Measurements from ENCODE around the gene UBLCP1.
A peak's percentile ranks its signal among the peaks of the same experiment; 100 is the strongest.
"Not testable (repeated sequence)": the region's sequence is repeated elsewhere in the genome, so short reads cannot be mapped to it uniquely, and the experiment has no call there.

Gene UBLCP1

DNA sequence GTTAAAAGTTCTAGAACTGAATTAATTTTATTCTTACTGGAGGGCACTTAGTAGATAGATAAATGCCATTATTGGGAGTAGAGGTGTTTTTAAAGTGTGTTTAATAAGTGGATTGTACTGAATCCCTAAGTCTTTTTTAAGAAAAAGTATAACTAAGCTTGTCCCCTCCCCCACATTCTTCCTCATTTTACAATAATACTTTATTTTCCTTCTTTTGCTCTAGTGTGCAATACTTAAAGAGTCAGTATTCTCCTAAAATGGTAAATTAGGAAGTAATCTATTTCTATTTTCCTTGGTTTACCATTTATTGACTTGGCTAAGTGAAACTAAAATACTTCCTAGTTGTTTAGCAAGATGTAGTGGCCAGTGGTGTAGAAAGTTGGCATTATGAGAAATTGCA, 11.6 kb downstream of the UBLCP1 start:
- no peaks in the 10 kb centered on the region for H3K27me3 ChIP-seq (ENCODE audit: insufficient read depth, low read length)
- peak overlapping the region; percentile 42; the same call in 1 of the 2 replicates for H3K4me3 ChIP-seq (ENCODE audit: low read depth, low read length)
- peaks cover 5% of the 10 kb centered on the region for H3K4me1 ChIP-seq (ENCODE audit: control insufficient read depth, insufficient read depth, low read length, unreplicated experiment)
- no peak overlapping the region for H3K27ac ChIP-seq (ENCODE audit: low read depth, low read length)
- peaks cover 5% of the 10 kb centered on the region; the same call in 1 of the 2 replicates for H3K36me3 ChIP-seq (ENCODE audit: insufficient read depth, low read length)
- H2AFZ ChIP-seq (ENCODE audit: low read length, unreplicated experiment) = no peak overlapping the region
- no peaks in the 10 kb centered on the region for H3K79me2 ChIP-seq (ENCODE audit: control insufficient read depth, insufficient read depth, low read length, unreplicated experiment)

DNA sequence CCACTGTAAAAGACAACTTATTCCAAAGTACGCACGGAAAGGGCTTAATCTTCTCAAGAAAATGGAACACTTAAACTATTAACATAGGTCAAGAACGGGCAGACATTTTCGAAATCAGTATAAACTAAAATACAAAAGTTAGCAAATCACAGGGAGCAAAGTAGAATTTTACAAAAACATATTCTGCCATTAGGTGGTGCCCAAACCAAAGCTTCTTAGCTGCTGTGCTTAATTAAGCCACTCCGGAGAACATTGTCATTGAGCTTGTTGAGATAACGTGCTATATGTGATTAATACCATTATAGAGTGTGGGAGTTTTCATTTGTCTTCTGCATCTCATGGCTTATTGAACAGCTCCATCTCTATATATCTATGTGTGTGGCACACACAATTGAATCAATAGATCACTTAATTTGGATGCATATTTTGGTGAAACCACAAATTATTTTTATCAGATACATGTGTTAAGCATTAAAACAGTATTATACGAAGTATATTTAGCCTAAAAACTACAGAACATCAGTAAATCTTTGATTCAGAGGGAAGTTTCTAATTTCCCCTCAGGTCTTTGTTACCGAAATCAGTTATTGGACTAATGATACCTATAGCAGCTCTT, 23.4 kb downstream of the UBLCP1 start:
- Histone ChIP-seq H3K4me3 (ENCODE audit: low read depth, low read length) (no peak overlapping the region), H3K27ac (ENCODE audit: low read depth, low read length) (no peak overlapping the region), H2AFZ (ENCODE audit: low read length, unreplicated experiment) (no peak overlapping the region), H3K27me3 (ENCODE audit: insufficient read depth, low read length) (no peaks in the 10 kb centered on the region), H3K4me1 (ENCODE audit: control insufficient read depth, insufficient read depth, low read length, unreplicated experiment) (no peaks in the 10 kb centered on the region), H3K79me2 (ENCODE audit: control insufficient read depth, insufficient read depth, low read length, unreplicated experiment) (no peaks in the 10 kb centered on the region), H3K36me3 (ENCODE audit: insufficient read depth, low read length) (no peaks in the 10 kb centered on the region)

DNA sequence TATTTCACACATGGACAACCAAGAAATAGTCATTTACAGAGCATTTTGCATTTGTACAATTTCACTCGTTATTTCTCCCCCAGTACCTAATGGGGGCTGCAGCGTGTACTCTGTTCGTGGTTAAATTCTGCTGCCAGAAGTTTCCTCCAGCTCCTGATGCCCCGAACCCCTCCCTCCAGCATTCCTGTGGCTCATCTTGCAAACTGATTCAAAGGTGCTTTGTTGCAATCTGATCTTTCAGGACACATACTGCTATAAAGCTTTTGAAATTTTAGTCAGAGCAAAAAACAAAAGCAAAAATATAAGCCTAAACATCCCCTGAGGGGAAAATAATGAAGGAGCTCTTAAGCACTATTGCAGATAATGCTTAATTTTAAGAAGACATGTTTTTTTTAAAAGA, 27.7 kb downstream of the UBLCP1 start:
- H2AFZ ChIP-seq (ENCODE audit: low read length, unreplicated experiment) = no peak overlapping the region
- H3K36me3 ChIP-seq (ENCODE audit: insufficient read depth, low read length) = no peaks in the 10 kb centered on the region
- H3K4me3 ChIP-seq (ENCODE audit: low read depth, low read length) = no peak overlapping the region
- H3K4me1 ChIP-seq (ENCODE audit: control insufficient read depth, insufficient read depth, low read length, unreplicated experiment) = no peaks in the 10 kb centered on the region
- no peaks in the 10 kb centered on the region for H3K27me3 ChIP-seq (ENCODE audit: insufficient read depth, low read length)
- H3K79me2 ChIP-seq (ENCODE audit: control insufficient read depth, insufficient read depth, low read length, unreplicated experiment) = no peaks in the 10 kb centered on the region
- H3K27ac ChIP-seq (ENCODE audit: low read depth, low read length) = no peak overlapping the region

DNA sequence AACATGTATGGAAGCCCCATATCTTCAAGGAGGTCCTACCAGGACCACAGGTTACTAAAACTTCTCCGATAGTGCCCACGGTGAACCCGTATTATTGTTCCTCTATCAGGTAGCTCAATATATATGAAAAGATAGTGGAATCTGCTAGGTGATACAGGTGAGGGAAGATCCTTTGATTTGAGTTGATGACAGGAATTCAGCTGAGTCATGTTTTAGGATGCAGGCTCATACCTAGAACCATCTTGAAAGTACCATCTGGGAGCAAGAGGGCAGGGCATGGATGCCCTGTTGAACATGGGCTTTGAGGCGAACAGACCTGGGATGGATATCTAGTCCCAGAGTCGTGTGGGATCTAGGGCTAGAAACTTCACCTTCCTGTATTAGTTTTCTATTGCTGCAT, 31.8 kb downstream of the UBLCP1 start:
- Histone ChIP-seq H3K36me3 (ENCODE audit: insufficient read depth, low read length) (no peaks in the 10 kb centered on the region), H3K4me1 (ENCODE audit: control insufficient read depth, insufficient read depth, low read length, unreplicated experiment) (no peaks in the 10 kb centered on the region), H3K4me3 (ENCODE audit: low read depth, low read length) (no peak overlapping the region), H2AFZ (ENCODE audit: low read length, unreplicated experiment) (no peak overlapping the region), H3K27ac (ENCODE audit: low read depth, low read length) (no peak overlapping the region), H3K27me3 (ENCODE audit: insufficient read depth, low read length) (no peaks in the 10 kb centered on the region), H3K79me2 (ENCODE audit: control insufficient read depth, insufficient read depth, low read length, unreplicated experiment) (no peaks in the 10 kb centered on the region)

DNA sequence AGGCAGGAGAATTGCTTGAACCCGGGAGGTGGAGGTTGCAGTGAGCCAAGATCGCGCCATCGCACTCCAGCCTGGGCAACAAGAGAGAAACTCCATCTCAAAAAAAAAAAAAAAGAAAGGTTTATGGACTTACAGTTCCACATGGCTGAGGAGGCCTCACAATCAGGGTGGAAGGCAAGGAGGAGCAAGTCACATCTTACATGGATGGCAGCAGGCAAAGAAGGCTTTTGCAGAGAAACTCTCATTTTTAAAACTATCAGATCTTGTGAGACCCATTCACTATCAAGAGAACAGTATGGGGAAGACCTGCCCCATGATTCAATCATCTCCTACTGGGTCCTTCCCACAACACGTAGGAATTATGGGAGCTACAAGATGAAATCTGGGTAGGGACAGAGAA, 34.2 kb downstream of the UBLCP1 start:
- H3K4me1 ChIP-seq (ENCODE audit: control insufficient read depth, insufficient read depth, low read length, unreplicated experiment); H3K27me3 ChIP-seq (ENCODE audit: insufficient read depth, low read length); H3K27ac ChIP-seq (ENCODE audit: low read depth, low read length); H2AFZ ChIP-seq (ENCODE audit: low read length, unreplicated experiment); H3K4me3 ChIP-seq (ENCODE audit: low read depth, low read length); H3K36me3 ChIP-seq (ENCODE audit: insufficient read depth, low read length); H3K79me2 ChIP-seq (ENCODE audit: control insufficient read depth, insufficient read depth, low read length, unreplicated experiment): not testable (repeated sequence)

DNA sequence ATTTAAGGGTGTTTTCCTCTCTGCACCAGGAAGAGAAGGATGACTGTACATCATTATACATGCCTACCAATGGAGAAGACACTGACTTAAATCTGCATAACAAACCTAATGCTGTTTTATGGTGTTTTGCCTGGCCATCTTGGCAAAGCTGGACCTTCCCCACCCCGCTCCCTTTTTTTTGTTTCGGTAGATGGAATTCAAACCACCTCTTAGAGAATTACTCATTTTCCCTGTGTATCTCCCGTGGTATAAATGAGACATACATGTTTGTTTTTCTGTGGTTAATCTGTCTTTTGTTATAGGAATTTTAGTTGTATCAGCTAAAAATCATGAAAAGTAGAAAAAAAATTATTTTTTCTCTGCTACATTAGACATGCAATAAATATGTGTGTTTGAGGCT, 38.4 kb downstream of the UBLCP1 start:
- H3K4me3 ChIP-seq (ENCODE audit: low read depth, low read length) = no peak overlapping the region
- no peaks in the 10 kb centered on the region for H3K36me3 ChIP-seq (ENCODE audit: insufficient read depth, low read length)
- H3K4me1 ChIP-seq (ENCODE audit: control insufficient read depth, insufficient read depth, low read length, unreplicated experiment) = peaks cover 3% of the 10 kb centered on the region
- no peak overlapping the region for H2AFZ ChIP-seq (ENCODE audit: low read length, unreplicated experiment)
- no peaks in the 10 kb centered on the region for H3K79me2 ChIP-seq (ENCODE audit: control insufficient read depth, insufficient read depth, low read length, unreplicated experiment)
- no peaks in the 10 kb centered on the region for H3K27me3 ChIP-seq (ENCODE audit: insufficient read depth, low read length)
- H3K27ac ChIP-seq (ENCODE audit: low read depth, low read length) = no peak overlapping the region

DNA sequence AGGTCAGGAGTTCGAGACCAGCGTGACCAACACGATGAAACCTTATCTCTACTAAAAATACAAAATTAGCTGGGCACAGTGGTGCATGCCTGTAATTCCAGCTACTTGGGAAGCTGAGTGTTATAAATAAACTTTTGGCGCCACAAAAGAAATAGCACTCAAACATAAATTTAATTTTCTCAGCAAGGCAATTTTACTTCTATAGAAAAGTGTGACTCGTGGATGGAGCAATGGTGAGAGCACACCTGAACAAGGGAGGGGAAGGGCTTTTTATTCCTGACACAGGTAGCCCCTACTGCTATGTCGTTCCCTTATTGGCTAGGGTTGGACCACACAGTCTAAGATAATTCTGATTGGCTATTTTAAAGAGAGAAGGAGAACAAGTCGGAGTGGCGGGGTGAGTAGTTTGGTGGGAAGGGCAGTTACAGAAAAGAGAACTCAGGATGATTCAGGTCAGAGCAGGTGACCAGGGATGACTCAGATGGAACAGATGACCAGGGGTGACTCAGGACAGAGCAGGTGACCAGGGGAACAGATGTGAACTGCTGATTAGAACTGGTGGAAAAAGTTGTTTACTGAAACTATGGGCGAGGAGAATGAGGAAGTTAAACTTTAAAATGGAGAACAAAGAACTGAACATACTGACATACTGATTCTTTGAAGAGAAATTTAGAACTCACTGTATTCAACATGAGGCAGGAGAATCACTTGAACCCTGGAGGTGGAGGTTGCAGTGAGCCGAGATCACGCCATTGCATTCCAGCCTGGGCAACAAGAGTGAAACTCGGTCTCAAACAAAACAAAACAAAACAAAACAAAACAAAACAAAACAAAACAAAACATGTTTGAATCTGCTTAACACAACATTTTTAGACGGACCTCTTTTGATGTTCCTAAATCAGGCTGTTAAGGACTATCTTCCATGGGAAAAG, 39.1 kb downstream of the UBLCP1 start:
- not testable (repeated sequence) for H2AFZ ChIP-seq (ENCODE audit: low read length, unreplicated experiment); H3K79me2 ChIP-seq (ENCODE audit: control insufficient read depth, insufficient read depth, low read length, unreplicated experiment); H3K27ac ChIP-seq (ENCODE audit: low read depth, low read length); H3K4me1 ChIP-seq (ENCODE audit: control insufficient read depth, insufficient read depth, low read length, unreplicated experiment); H3K4me3 ChIP-seq (ENCODE audit: low read depth, low read length); H3K27me3 ChIP-seq (ENCODE audit: insufficient read depth, low read length); H3K36me3 ChIP-seq (ENCODE audit: insufficient read depth, low read length)

DNA sequence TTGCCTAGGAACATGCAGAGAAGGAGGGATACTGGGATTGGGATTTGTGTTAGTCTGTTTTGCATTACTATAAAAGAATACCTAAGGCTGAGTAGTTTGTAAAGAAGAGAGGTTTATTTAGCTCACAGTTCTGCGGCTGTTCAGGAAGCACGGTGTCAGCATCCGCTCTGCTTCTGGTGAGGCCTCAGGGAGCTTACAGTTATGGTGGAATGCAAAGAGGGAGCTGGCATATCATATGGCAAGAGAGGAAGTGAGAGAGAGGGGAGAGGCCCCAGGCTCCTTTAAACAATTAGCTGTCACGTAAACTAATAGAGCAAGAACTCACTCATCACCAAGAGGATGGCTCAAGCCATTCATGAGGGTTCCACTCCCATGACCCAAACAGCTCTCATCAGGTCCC, 40.2 kb downstream of the UBLCP1 start:
- H2AFZ ChIP-seq (ENCODE audit: low read length, unreplicated experiment) = no peak overlapping the region
- no peaks in the 10 kb centered on the region for H3K27me3 ChIP-seq (ENCODE audit: insufficient read depth, low read length)
- H3K4me3 ChIP-seq (ENCODE audit: low read depth, low read length) = no peak overlapping the region
- H3K4me1 ChIP-seq (ENCODE audit: control insufficient read depth, insufficient read depth, low read length, unreplicated experiment) = peaks cover 3% of the 10 kb centered on the region
- no peaks in the 10 kb centered on the region for H3K36me3 ChIP-seq (ENCODE audit: insufficient read depth, low read length)
- no peaks in the 10 kb centered on the region for H3K79me2 ChIP-seq (ENCODE audit: control insufficient read depth, insufficient read depth, low read length, unreplicated experiment)
- no peak overlapping the region for H3K27ac ChIP-seq (ENCODE audit: low read depth, low read length)

DNA sequence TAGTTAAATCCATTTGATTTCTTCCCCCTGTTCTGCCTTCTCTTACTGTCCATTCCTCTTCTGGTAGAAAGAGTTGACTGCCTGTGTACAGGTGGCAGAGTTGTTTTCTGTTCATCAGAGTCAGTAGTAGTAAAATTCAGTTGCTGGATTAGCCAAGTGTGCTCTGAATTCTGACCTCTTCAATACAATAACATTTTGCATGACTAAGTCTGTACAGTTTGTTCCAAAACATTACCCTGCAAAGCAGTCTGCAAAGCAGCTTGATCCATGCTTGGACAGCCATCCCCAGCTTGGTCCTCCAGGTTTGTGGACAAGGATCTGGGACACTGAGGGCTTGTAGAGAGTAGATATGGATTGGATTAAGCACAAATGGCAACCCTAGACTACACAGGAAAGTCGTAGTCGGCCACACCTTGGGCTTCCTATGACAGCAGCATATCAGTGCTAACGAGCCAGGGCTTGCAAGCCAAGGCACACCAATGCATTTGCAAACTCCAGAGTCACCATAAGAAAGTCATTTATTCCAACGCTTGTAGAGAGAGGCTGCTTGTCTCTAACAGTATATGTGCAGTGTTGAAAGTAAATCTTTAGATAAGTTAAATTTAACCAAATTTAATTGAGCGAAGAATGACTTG, 42.0 kb downstream of the UBLCP1 start:
- peaks cover 13% of the 10 kb centered on the region for H3K27me3 ChIP-seq (ENCODE audit: insufficient read depth, low read length)

DNA sequence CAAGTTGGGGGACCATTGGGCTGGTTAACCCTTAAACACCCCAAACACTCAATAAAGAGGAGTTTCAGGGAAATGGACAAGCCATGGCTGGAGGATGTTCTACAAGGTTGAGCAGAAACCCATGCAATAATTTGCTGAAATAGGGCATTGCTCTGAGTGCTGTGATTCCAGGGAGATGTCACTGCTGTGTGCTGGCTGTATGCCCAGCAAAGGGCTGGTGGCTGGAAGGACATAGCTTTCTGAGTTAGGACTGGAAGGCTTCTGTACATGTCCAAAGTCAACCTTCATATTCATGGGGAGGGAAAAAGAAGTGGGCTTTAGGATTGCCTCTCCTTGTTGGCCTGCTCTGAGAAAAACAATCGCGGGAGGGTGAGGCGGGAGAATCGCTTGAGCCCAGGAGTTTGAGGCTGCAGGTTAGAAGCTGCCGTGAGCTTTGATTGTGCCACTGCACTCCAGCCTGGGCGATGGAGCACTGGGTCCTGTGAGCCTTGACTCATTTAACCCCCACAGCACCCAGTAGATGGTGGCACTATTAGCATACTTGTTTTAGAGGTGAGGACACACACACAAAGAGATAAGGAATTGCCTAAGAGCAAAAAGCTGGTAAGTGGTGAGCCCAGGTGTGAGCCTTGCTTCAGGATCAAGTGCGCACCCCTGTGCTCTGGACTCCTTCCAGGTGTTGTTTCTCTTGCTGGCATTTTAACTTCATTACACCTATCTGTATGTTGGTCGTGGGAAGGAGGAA, 46.8 kb downstream of the UBLCP1 start:
- peaks cover 30% of the 10 kb centered on the region for H3K27me3 ChIP-seq (ENCODE audit: insufficient read depth, low read length)
- H3K27ac ChIP-seq (ENCODE audit: low read depth, low read length) = no peak overlapping the region
- H3K4me3 ChIP-seq (ENCODE audit: low read depth, low read length) = no peak overlapping the region
- H3K79me2 ChIP-seq (ENCODE audit: control insufficient read depth, insufficient read depth, low read length, unreplicated experiment) = no peaks in the 10 kb centered on the region
- no peak overlapping the region for H2AFZ ChIP-seq (ENCODE audit: low read length, unreplicated experiment)
- no peaks in the 10 kb centered on the region for H3K36me3 ChIP-seq (ENCODE audit: insufficient read depth, low read length)
- peaks cover 3% of the 10 kb centered on the region for H3K4me1 ChIP-seq (ENCODE audit: control insufficient read depth, insufficient read depth, low read length, unreplicated experiment)

More for the DNA sequence above, 42.0 kb downstream of the UBLCP1 start:
- H3K36me3 ChIP-seq (ENCODE audit: insufficient read depth, low read length) = no peaks in the 10 kb centered on the region
- no peak overlapping the region for H3K4me3 ChIP-seq (ENCODE audit: low read depth, low read length)
- H3K27ac ChIP-seq (ENCODE audit: low read depth, low read length) = no peak overlapping the region
- H3K79me2 ChIP-seq (ENCODE audit: control insufficient read depth, insufficient read depth, low read length, unreplicated experiment) = no peaks in the 10 kb centered on the region
- no peak overlapping the region for H2AFZ ChIP-seq (ENCODE audit: low read length, unreplicated experiment)
- peaks cover 3% of the 10 kb centered on the region for H3K4me1 ChIP-seq (ENCODE audit: control insufficient read depth, insufficient read depth, low read length, unreplicated experiment)
